Measurements from ENCODE around the gene ERN1. TPM values are rescaled to one million over a fixed set of nuclear protein-coding genes. Genes with fewer than 3 reads are reported as not detected.

ERN1 gene
- total and polyA plus RNA-seq, 2 of the 13 experiments (the other 11 are each of a cell fraction or from before 2014, with no cell fraction given), result 6.0 to 12.7 TPM

DNA sequence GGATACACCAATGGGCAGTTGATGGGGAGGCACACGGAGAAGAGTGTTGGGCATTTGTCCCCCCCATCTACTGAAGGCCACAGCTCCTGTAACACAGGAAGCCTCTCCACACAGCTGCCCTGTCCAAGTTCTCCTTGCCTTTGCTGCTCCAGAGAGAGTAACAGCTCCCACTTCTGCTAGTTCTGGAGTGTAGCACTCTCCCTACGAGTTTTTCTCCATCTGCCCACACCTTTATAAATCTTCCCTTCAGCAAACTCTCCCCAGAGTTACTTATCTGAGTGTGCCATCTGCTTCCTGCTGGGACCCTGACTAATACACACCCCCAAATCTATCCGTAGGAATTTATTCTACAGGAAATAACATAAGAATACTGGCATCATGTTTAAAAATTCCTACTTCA is 42.6 kb upstream of the ERN1 start:
- no peak overlapping the region for H3K4me3 ChIP-seq (replicated peaks in 1 of 3; ENCODE audit: insufficient read depth in 1 of 3, low read depth in 2 of 3, low read length in 3 of 3)
- ChIA-PET POLR2A (interaction anchor here (3.2 kb wide), 1 partner anchor 27 kb away, joined by 8 read pairs; no protein-coding TSS in a partner anchor), CTCF (ENCODE audit: low intra/inter-chr PET ratio, low total read pairs) (no interaction called here)
- ATAC-seq (peak; percentile 73), DNase-seq (ENCODE audit: low spot score) (no peak), FAIRE-seq (no peak)
- BruUV-seq (replicated peaks), result no TSS peak
- H3K27ac ChIP-seq (ENCODE audit: extremely low read length, insufficient read depth, low read length), result no peak overlapping the region
- peaks cover 18 to 40% of the 10 kb centered on the region in 2 experiments for H3K36me3 ChIP-seq (replicated peaks in 1 of 2; ENCODE audit: control insufficient read depth in 1 of 2, insufficient read depth in 2 of 2, low read length in 2 of 2)
- TF ChIP-seq ZNF263 (CRISPR knock-in tag; IDR thresholded peaks at IDR 0.05) (no peak), ZNF790 (CRISPR knock-in tag; IDR thresholded peaks at IDR 0.05; ENCODE audit: borderline replicate concordance) (peak; percentile 69; the same call in 1 of the 2 replicates), SETDB1 (CRISPR knock-in tag; IDR thresholded peaks at IDR 0.05; ENCODE audit: borderline replicate concordance) (no peak), ZNF251 (CRISPR knock-in tag; IDR thresholded peaks at IDR 0.05) (no peak), PITX1 (CRISPR knock-in tag; IDR thresholded peaks at IDR 0.05) (no peak), NFE2 (CRISPR knock-in tag; IDR thresholded peaks at IDR 0.05) (no peak), HOXA5 (CRISPR knock-in tag; IDR thresholded peaks at IDR 0.05) (no peak), ZNF296 (CRISPR knock-in tag; conservative IDR thresholded peaks at IDR 0.05) (no peak), ZNF121 (CRISPR knock-in tag; IDR thresholded peaks at IDR 0.05) (peak; percentile 38; the same call in 1 of the 2 replicates), STAG1 (CRISPR knock-in tag; IDR thresholded peaks at IDR 0.05) (peak; percentile 44; the same call in 1 of the 2 replicates), AGO2 (optimal IDR thresholded peaks at IDR 0.05; ENCODE audit: low read depth, low read length) (no peak), SMC3 (IDR thresholded peaks at IDR 0.05; ENCODE audit: low read length) (peak; percentile 47; the same call in 1 of the 2 replicates), RBFOX2 (IDR thresholded peaks at IDR 0.05; ENCODE audit: low read depth, low read length) (no peak)
- TF ChIP-seq, protein P1, sequence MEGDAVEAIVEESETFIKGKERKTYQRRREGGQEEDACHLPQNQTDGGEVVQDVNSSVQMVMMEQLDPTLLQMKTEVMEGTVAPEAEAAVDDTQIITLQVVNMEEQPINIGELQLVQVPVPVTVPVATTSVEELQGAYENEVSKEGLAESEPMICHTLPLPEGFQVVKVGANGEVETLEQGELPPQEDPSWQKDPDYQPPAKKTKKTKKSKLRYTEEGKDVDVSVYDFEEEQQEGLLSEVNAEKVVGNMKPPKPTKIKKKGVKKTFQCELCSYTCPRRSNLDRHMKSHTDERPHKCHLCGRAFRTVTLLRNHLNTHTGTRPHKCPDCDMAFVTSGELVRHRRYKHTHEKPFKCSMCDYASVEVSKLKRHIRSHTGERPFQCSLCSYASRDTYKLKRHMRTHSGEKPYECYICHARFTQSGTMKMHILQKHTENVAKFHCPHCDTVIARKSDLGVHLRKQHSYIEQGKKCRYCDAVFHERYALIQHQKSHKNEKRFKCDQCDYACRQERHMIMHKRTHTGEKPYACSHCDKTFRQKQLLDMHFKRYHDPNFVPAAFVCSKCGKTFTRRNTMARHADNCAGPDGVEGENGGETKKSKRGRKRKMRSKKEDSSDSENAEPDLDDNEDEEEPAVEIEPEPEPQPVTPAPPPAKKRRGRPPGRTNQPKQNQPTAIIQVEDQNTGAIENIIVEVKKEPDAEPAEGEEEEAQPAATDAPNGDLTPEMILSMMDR (CRISPR knock-in tag; IDR thresholded peaks at IDR 0.05), result peak; percentile 35; the same call in 1 of the 2 replicates
- H3K4me1 ChIP-seq (ENCODE audit: insufficient read depth, low read length), result peaks cover 17% of the 10 kb centered on the region
- H4K20me1 ChIP-seq (ENCODE audit: insufficient read depth, low read length), result no peaks in the 10 kb centered on the region
- H3K79me2 ChIP-seq (ENCODE audit: insufficient read depth, low read length), result no peaks in the 10 kb centered on the region
- H2AFZ ChIP-seq (ENCODE audit: low read length), result no peak overlapping the region
- in situ Hi-C loops (cut with HindIII; ENCODE audit: extremely low pct_ligation_motif_present, low pct_unique_long_range_greater_than_20kb), result no loop called here
- WGBS (ENCODE audit: low lambda C conversion rate), result 90% methylated on average over 3 of the region's 3 CpGs
- H3K4me2 ChIP-seq (ENCODE audit: low read depth, low read length), result no peak overlapping the region
- H3K9ac ChIP-seq (ENCODE audit: insufficient read depth, low read depth, low read length), result no peak overlapping the region
- no peaks in the 10 kb centered on the region for H3K9me3 ChIP-seq (ENCODE audit: low read length)
- no peaks in the 10 kb centered on the region for H3K27me3 ChIP-seq (ENCODE audit: control insufficient read depth in 1 of 2, insufficient read depth in 2 of 2, low read length in 2 of 2)
- intact Hi-C loops (cut with micrococcal nuclease; ENCODE audit: unreplicated experiment), result no loop called here

Data from HepG2 (cell line).